Mucosa of rectum (tissue), 2 donors: ENCODE results near the gene YBX1.

Source experiments
- H3K27ac ChIP-seq, 2 donors: one replicate each; pipeline ENCODE4 v1.7.0; 2013; ENCODE audit warnings: inconsistent platforms in 2 of 2, low read depth in 2 of 2, low read length in 2 of 2
- H3K27me3 ChIP-seq, 2 donors: one replicate each; pipeline ENCODE4 v1.7.0; 2013; ENCODE audit warnings: low read length in 2 of 2; ENCODE audit not compliant: control insufficient read depth in 2 of 2, insufficient read depth in 2 of 2
- H3K36me3 ChIP-seq, 2 donors: one replicate each; pipeline ENCODE4 v1.7.0; 2013; ENCODE audit warnings: low read length in 2 of 2; ENCODE audit not compliant: control insufficient read depth in 2 of 2, insufficient read depth in 2 of 2
- H3K4me1 ChIP-seq, 2 donors: one replicate each; pipeline ENCODE4 v1.7.0; 2013; ENCODE audit warnings: low read length in 2 of 2, mild to moderate bottlenecking in 1 of 2; ENCODE audit not compliant: control insufficient read depth in 2 of 2, insufficient read depth in 2 of 2
- H3K4me3 ChIP-seq, 2 donors: one replicate each; pipeline ENCODE4 v1.7.0; 2013; ENCODE audit warnings: low read length in 2 of 2
- H3K9ac ChIP-seq, 2 donors: one replicate each; pipeline ENCODE4 v1.7.0; 2013; ENCODE audit warnings: low read length in 2 of 2, low read depth in 1 of 2, mild to moderate bottlenecking in 1 of 2
- H3K9me3 ChIP-seq, 2 donors: one replicate each; pipeline ENCODE4 v1.7.0; 2013; ENCODE audit warnings: low read length in 2 of 2; ENCODE audit not compliant: control insufficient read depth in 2 of 2
- donor health status: healthy.
- donor health status: Normal muscosa, but diverticular disease.

The YBX1 gene

GRCh38 chr1:42681741-42682483 is at the start of gene YBX1:
Gene YBX1 (plus strand): TSS chr1:42682418. CDS start chr1:42682566, 148 bp downstream.
- Histone ChIP-seq H3K36me3 (peaks cover 0 to 8% of the 10 kb centered on the region in 2 donors), H3K4me1 (peaks cover 41 to 44% of the 10 kb centered on the region in 2 donors), H3K4me3 (peak within 1 kb of the TSS; percentile 93 to 94), H3K9ac (peak within 1 kb of the TSS; percentile 91), H3K27ac (peak within 1 kb of the TSS; percentile 88), H3K27me3 (no peaks in the 10 kb centered on the region), H3K9me3 (no peaks in the 10 kb centered on the region)

GRCh38 chr1:42639116-42639515 is 43.1 kb upstream of the YBX1 start:
- Histone ChIP-seq H3K9ac (no peak overlapping the region), H3K27me3 (no peaks in the 10 kb centered on the region), H3K4me3 (no peak overlapping the region), H3K9me3 (no peaks in the 10 kb centered on the region), H3K27ac (no peak overlapping the region), H3K36me3 (no peaks in the 10 kb centered on the region), H3K4me1 (no peaks in the 10 kb centered on the region)

GRCh38 chr1:42646056-42646455 is 36.2 kb upstream of the YBX1 start:
- no peak overlapping the region for H3K27ac ChIP-seq
- H3K9ac ChIP-seq = no peak overlapping the region
- no peaks in the 10 kb centered on the region for H3K36me3 ChIP-seq

GRCh38 chr1:42657201-42657600 is 25.0 kb upstream of the YBX1 start:
- no peak overlapping the region for H3K27ac ChIP-seq
- H3K4me1 ChIP-seq = peaks cover 14 to 16% of the 10 kb centered on the region in 2 donors
- H3K36me3 ChIP-seq = peaks cover 8 to 9% of the 10 kb centered on the region in 2 donors
- H3K4me3 ChIP-seq = peak overlapping the region in 1 of 2 donors; percentile 92
- H3K9ac ChIP-seq = peak overlapping the region in 1 of 2 donors; percentile 71
- no peaks in the 10 kb centered on the region for H3K9me3 ChIP-seq
- H3K27me3 ChIP-seq = no peaks in the 10 kb centered on the region

More at GRCh38 chr1:42646056-42646455, 36.2 kb upstream of the YBX1 start:
- no peaks in the 10 kb centered on the region for H3K27me3 ChIP-seq
- H3K4me1 ChIP-seq = no peaks in the 10 kb centered on the region
- H3K9me3 ChIP-seq = no peaks in the 10 kb centered on the region
- H3K4me3 ChIP-seq = no peak overlapping the region

GRCh38 chr1:42657981-42658876 is 24.0 kb upstream of the YBX1 start, which contains the start of gene PPIH:
Gene PPIH (plus strand): TSS chr1:42658423. CDS start chr1:42658447, 24 bp downstream.
- peaks cover 8 to 11% of the 10 kb centered on the region in 2 donors for H3K36me3 ChIP-seq
- peaks cover 14 to 16% of the 10 kb centered on the region in 2 donors for H3K4me1 ChIP-seq
- H3K9ac ChIP-seq = peak within 1 kb of the TSS; percentile 65 to 71
- H3K27ac ChIP-seq = peak within 1 kb of the TSS; percentile 79 to 82
- H3K27me3 ChIP-seq = no peaks in the 10 kb centered on the region
- peak within 1 kb of the TSS; percentile 92 for H3K4me3 ChIP-seq
- no peaks in the 10 kb centered on the region for H3K9me3 ChIP-seq

- H3K36me3 ChIP-seq = peaks cover 10 to 14% of the 10 kb centered on the region in 2 donors
- no peaks in the 10 kb centered on the region for H3K9me3 ChIP-seq
- H3K4me1 ChIP-seq = peaks cover 14 to 16% of the 10 kb centered on the region in 2 donors
- peak overlapping the region; percentile 92 for H3K4me3 ChIP-seq
- no peaks in the 10 kb centered on the region for H3K27me3 ChIP-seq
- peak overlapping the region; percentile 65 to 71 for H3K9ac ChIP-seq
- H3K27ac ChIP-seq = peak overlapping the region in 1 of 2 donors; percentile 82
Measured at GRCh38 chr1:42658877-42659337, 23.3 kb upstream of the YBX1 start.

GRCh38 chr1:42660907-42661500 is 21.2 kb upstream of the YBX1 start:
- Histone ChIP-seq H3K4me3 (no peak overlapping the region), H3K9ac (no peak overlapping the region), H3K4me1 (peaks cover 14 to 16% of the 10 kb centered on the region in 2 donors), H3K9me3 (no peaks in the 10 kb centered on the region), H3K27me3 (no peaks in the 10 kb centered on the region), H3K36me3 (peaks cover 29 to 30% of the 10 kb centered on the region in 2 donors), H3K27ac (no peak overlapping the region)

- no peaks in the 10 kb centered on the region for H3K27me3 ChIP-seq
- no peaks in the 10 kb centered on the region for H3K4me1 ChIP-seq
- H3K27ac ChIP-seq = no peak overlapping the region
- no peak overlapping the region for H3K4me3 ChIP-seq
- peaks cover 39 to 53% of the 10 kb centered on the region in 2 donors for H3K36me3 ChIP-seq
- no peak overlapping the region for H3K9ac ChIP-seq
- no peaks in the 10 kb centered on the region for H3K9me3 ChIP-seq
Measured at GRCh38 chr1:42669936-42670335, 12.3 kb upstream of the YBX1 start.

- Histone ChIP-seq H3K9me3 (no peaks in the 10 kb centered on the region), H3K27me3 (no peaks in the 10 kb centered on the region), H3K4me1 (no peaks in the 10 kb centered on the region), H3K36me3 (peaks cover 42 to 54% of the 10 kb centered on the region in 2 donors), H3K4me3 (no peak overlapping the region), H3K27ac (no peak overlapping the region), H3K9ac (no peak overlapping the region)
Measured at GRCh38 chr1:42670425-42670824, 11.8 kb upstream of the YBX1 start.
